ENCODE results near the gene NHLRC1. TPM values are rescaled to one million over a fixed set of nuclear protein-coding genes. Genes with fewer than 3 reads are reported as not detected.

Gene NHLRC1
- total and polyA plus RNA-seq, 11 donors, result 0.56 to 2.6 (median 1.3) TPM

DNA sequence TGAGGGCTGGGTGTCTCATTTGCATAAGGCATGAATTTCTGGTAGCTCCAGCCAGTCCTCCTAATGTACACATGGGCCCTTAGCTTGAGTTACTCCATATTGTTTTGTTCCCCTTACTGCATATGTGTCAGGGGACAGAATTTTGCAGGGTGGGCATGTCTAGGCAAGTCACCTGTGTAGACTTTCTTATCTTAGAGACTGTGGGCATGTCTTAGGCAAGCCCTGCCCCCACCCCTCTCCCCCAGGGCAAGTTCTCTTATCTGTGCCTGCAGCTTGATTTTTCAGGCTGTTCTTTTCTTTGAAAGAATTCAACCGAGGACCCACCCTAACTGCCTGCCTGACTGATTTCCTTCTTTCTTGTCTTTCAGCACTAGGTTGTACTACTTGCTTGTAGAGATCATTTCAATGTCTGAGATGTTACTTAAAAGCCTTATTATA, 32.1 kb downstream of the NHLRC1 start:
- DNase-seq, result no peak
- Histone ChIP-seq H3K4me1 (no peaks in the 10 kb centered on the region), H3K27me3 (no peaks in the 10 kb centered on the region), H3K4me3 (no peak overlapping the region), H3K9me3 (peaks cover 0 to 17% (median 0%) of the 10 kb centered on the region in 12 donors), H3K36me3 (no peaks in the 10 kb centered on the region), H3K27ac (no peak overlapping the region)
- ATAC-seq, result no peak
- WGBS, 4 donors, result 61 to 86% (median 73%) methylated on average over 1 of the region's 1 CpG
- no peak for TF ChIP-seq POLR2A (IDR thresholded peaks at IDR 0.05)
- TF ChIP-seq, protein P1, sequence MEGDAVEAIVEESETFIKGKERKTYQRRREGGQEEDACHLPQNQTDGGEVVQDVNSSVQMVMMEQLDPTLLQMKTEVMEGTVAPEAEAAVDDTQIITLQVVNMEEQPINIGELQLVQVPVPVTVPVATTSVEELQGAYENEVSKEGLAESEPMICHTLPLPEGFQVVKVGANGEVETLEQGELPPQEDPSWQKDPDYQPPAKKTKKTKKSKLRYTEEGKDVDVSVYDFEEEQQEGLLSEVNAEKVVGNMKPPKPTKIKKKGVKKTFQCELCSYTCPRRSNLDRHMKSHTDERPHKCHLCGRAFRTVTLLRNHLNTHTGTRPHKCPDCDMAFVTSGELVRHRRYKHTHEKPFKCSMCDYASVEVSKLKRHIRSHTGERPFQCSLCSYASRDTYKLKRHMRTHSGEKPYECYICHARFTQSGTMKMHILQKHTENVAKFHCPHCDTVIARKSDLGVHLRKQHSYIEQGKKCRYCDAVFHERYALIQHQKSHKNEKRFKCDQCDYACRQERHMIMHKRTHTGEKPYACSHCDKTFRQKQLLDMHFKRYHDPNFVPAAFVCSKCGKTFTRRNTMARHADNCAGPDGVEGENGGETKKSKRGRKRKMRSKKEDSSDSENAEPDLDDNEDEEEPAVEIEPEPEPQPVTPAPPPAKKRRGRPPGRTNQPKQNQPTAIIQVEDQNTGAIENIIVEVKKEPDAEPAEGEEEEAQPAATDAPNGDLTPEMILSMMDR (IDR thresholded peaks at IDR 0.05), result no peak
- intact Hi-C loops (cut with DNase I), result no loop called here

DNA sequence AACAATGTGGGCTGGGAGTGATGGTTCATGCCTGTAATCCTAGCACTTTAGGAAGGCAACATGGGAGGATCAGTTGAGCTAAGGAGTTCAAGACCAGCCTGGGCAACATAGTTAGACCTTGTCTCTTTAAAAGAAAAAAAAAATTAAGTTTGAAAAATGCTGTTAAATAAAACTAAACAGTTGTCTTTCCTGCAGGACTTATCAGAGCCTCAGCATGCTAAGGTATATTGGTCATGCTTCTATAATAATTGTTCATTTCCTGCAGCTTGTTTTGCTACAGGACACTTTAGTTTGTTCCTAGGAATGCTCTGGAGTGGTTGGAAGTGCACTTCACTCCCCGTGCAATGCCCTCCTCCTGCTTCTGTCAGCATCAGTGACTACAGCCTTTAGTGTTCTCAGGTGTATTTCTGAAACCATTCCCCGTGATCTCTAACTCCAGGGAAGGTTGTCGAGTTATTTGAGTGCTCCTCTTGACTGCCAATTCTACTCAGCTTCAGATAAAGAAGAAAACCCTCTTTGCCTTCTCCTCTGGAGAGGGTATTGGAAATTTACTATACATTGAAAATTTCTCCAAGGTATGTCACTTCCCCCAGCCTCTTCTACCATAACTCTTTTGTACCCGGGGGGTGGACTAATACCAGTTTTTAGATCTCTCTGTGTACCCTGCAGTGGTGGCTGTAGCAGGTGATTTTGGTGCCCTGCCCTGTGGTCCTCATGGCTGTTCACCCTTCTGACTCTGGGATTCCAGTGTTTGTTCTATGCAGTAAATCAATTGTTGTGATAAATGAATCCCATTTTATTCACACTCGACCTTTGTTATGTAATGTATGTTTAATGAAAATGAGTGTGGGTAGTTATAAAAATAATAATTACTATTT, 33.8 kb downstream of the NHLRC1 start:
- Histone ChIP-seq H3K9me3 (peaks cover 0 to 17% (median 0%) of the 10 kb centered on the region in 12 donors), H3K4me3 (no peak overlapping the region), H3K27ac (no peak overlapping the region), H3K36me3 (no peaks in the 10 kb centered on the region), H3K4me1 (no peaks in the 10 kb centered on the region), H3K27me3 (no peaks in the 10 kb centered on the region)
- WGBS, 4 donors, result 74 to 82% (median 78%) methylated on average over 5 of the region's 5 CpGs
- no peak for DNase-seq
- TF ChIP-seq POLR2A (IDR thresholded peaks at IDR 0.05), result no peak
- ATAC-seq, result no peak
- intact Hi-C loops (cut with DNase I), result loop anchor here in 1 of 10 donors (10.0 kb wide), 1 partner anchor 74 kb away; no protein-coding TSS in a partner anchor

DNA sequence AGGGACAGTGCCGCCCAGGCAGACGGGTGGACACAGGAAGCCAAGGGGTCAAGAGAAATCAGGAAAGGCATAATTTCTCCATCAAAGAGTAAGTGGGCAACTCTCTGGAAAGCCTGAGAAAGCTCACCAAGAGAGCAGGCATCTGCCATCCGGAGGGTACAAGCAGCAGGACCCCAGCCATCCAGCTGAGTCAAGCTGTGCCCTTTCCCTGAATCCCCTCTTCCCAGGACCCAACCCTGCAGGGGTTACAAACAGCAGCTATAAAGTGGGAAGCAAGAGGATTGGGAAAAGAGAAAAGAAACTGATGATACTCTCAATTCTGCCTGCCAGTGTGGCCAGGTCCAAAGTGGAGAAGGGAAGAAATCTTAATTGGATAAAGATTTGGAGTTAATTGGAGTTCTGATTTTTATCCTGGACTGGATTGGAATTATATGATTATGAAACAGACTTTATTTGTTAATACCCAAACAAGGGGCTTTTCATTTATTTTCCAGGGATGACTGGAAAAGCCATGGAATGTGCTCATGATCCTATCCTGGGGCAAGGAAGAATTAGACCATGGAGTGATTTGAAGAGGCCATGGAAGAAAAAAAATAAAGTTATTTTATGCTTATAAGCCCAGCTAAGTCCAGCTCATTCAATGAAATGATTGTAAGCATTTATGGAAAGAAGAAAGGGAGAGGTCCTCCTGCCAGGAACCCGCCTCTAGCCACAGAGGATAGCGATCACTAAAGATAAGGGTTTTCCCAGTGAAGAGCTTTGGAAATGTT, 34.9 kb downstream of the NHLRC1 start:
- intact Hi-C loops (cut with DNase I), result loop anchor here in 1 of 10 donors (10.0 kb wide), 1 partner anchor 73 kb away; no protein-coding TSS in a partner anchor
- TF ChIP-seq POLR2A (IDR thresholded peaks at IDR 0.05), result no peak
- Histone ChIP-seq H3K9me3 (peaks cover 0 to 17% (median 0%) of the 10 kb centered on the region in 12 donors), H3K4me3 (no peak overlapping the region), H3K27ac (no peak overlapping the region), H3K27me3 (no peaks in the 10 kb centered on the region), H3K36me3 (no peaks in the 10 kb centered on the region), H3K4me1 (no peaks in the 10 kb centered on the region)
- DNase-seq (no peak), ATAC-seq (no peak)
- 67 to 79% (median 73%) methylated on average over 5 of the region's 5 CpGs for WGBS, 4 donors

DNA sequence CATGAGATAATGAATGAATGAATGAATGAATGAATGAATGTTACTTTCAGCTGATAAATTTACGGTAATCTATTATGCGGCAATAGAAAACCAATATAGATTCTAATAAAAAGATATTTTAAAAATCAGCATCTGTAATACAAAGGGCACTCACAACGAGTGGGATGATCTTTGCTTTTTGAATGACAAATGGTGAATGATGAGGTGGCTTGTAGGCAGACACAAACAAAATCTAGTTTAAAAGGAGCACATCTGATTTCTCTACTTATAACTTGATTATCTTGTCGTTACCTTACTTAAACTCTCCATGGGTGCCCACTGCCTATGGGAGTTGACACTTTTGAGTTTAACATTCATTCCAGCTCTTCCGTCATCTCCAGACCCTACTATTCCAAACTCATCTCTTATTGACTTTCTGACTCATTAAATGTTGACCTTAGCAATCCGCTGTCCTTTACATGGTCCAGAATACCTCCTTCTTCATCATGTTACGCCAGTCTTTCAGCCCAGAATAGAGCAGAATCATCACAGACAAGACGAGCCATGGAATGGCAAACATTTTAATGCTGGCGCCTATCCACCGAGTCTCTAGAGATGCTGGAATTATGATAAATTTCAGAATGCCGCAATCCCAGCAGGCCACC, 41.3 kb downstream of the NHLRC1 start:
- 77 to 83% (median 80%) methylated on average over 11 of the region's 11 CpGs for WGBS, 4 donors
- no peak for TF ChIP-seq POLR2A (IDR thresholded peaks at IDR 0.05)
- TF ChIP-seq, protein P1 (IDR thresholded peaks at IDR 0.05), result no peak
- H3K4me1 ChIP-seq, result no peaks in the 10 kb centered on the region
- intact Hi-C loops (cut with DNase I), result loop anchor here in 1 of 10 donors (10.0 kb wide), 1 partner anchor 66 kb away; no protein-coding TSS in a partner anchor
- DNase-seq (no peak), ATAC-seq (no peak)
- no peak overlapping the region for H3K27ac ChIP-seq
- no peaks in the 10 kb centered on the region for H3K36me3 ChIP-seq
- no peak overlapping the region for H3K4me3 ChIP-seq
- H3K9me3 ChIP-seq, result no peaks in the 10 kb centered on the region
- H3K27me3 ChIP-seq, result no peaks in the 10 kb centered on the region
